NT2/D1 (cell line): ENCODE measurements around the gene ZNF197.
"Not testable (repeated sequence)": the region's sequence is repeated elsewhere in the genome, so short reads cannot be mapped to it uniquely, and the experiment has no call there.

ENCODE experiments used
- DNase-seq: peaks from one replicate; pipeline ENCODE4 v3.0.0-alpha.2; 2011; ENCODE audit warnings: low read depth, low spot score
- H3K27me3 ChIP-seq: 2 replicates; pipeline ENCODE4 v1.6.0; 2011; ENCODE audit warnings: mild to moderate bottlenecking; ENCODE audit not compliant: insufficient read length, insufficient read depth
- H3K36me3 ChIP-seq: 2 replicates; pipeline ENCODE4 v1.6.1; 2011; ENCODE audit warnings: mild to moderate bottlenecking, low read length, mixed read lengths; ENCODE audit not compliant: insufficient read depth, insufficient read length
- H3K4me1 ChIP-seq: 2 replicates; pipeline ENCODE4 v1.5.1; 2011; ENCODE audit not compliant: insufficient read depth, insufficient read length
- H3K4me3 ChIP-seq: 2 replicates; pipeline ENCODE4 v1.5.1; 2011; ENCODE audit warnings: low read depth; ENCODE audit not compliant: insufficient read length
- H3K9ac ChIP-seq: 2 replicates; pipeline ENCODE4 v1.6.0; 2011; ENCODE audit warnings: low read depth; ENCODE audit not compliant: insufficient read length
- H3K9me3 ChIP-seq: 2 replicates; pipeline ENCODE4 v1.5.1; 2011; ENCODE audit warnings: mild to moderate bottlenecking, low read length; ENCODE audit not compliant: insufficient read depth
- SUZ12 ChIP-seq: IDR thresholded peaks from 2 replicates; pipeline ENCODE4 v1.6.1; 2011; ENCODE audit not compliant: insufficient read length, insufficient read depth; ENCODE audit errors: extremely low read depth
- YY1 ChIP-seq: IDR thresholded peaks from 2 replicates; pipeline ENCODE4 v1.6.1; 2011; ENCODE audit not compliant: insufficient read length, insufficient read depth
- ZNF274 ChIP-seq: IDR thresholded peaks from 2 replicates; pipeline ENCODE4 v1.6.1; 2011; ENCODE audit warnings: mild to moderate bottlenecking, low read depth, low read length

The ZNF197 gene

GRCh38 chr3:44624749-44625480 lies at the start of gene ZNF197:
Gene ZNF197 (plus strand): TSS chr3:44625036. CDS start chr3:44629155, 4,119 bp downstream.
- no peaks in the 10 kb centered on the region for H3K9me3 ChIP-seq
- DNase-seq, result peak; percentile 86
- TF ChIP-seq SUZ12, result no peak
- TF ChIP-seq YY1, result peak; percentile 66
- TF ChIP-seq ZNF274, result no peak

GRCh38 chr3:44576613-44577012 lies 48.2 kb upstream of the ZNF197 start:
- H3K9ac ChIP-seq, result no peak overlapping the region

More at GRCh38 chr3:44624749-44625480, at the start of gene ZNF197:
- peaks cover 17% of the 10 kb centered on the region for H3K36me3 ChIP-seq
- no peaks in the 10 kb centered on the region for H3K27me3 ChIP-seq
- peak within 1 kb of the TSS; percentile 92 for H3K4me3 ChIP-seq
- H3K4me1 ChIP-seq, result no peaks in the 10 kb centered on the region
- H3K9ac ChIP-seq, result peak within 1 kb of the TSS; percentile 96

DNA sequence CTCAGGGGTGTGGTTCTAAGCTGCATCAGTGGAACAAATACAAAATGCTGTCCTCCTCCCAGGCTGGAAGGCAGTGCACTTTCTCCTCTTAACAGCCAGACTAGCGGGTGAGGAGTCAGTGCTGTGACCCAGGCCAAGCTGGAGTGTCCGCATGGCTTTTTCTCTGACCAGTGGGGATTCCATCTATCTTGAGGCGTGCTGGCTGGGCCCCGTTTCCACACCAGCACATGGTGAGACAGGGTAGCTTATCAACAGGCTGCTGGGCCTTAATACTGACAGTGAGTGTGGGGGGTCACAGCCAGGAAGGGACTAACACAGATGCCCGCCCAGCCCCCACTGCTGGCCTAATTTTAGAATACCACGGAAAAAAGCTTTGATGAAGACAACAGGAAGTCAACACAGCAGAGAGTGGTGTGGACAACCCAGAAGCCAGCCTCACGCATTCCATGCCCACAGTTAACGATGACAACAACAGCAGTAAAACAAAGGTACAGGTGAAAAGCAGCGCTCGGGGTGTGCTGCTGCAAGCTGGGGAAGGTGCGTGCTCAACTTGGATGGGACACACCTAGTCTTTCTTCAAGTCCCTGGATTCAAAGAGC lies 47.4 kb upstream of the ZNF197 start:
- H3K36me3 ChIP-seq, result peaks cover 13% of the 10 kb centered on the region
- H3K4me3 ChIP-seq, DNase-seq, H3K4me1 ChIP-seq, H3K27me3 ChIP-seq, H3K9me3 ChIP-seq, H3K9ac ChIP-seq: not testable (repeated sequence)

More at GRCh38 chr3:44576613-44577012, 48.2 kb upstream of the ZNF197 start:
- peaks cover 7% of the 10 kb centered on the region for H3K9me3 ChIP-seq
- H3K4me3 ChIP-seq, result no peak overlapping the region
- no peak for DNase-seq
- no peak for TF ChIP-seq SUZ12
- TF ChIP-seq YY1, result no peak
- TF ChIP-seq ZNF274, result no peak
- H3K36me3 ChIP-seq, result peaks cover 17% of the 10 kb centered on the region
- no peaks in the 10 kb centered on the region for H3K4me1 ChIP-seq
- no peaks in the 10 kb centered on the region for H3K27me3 ChIP-seq

- not testable (repeated sequence) for H3K4me3 ChIP-seq, DNase-seq, H3K9ac ChIP-seq, H3K27me3 ChIP-seq, H3K4me1 ChIP-seq, H3K9me3 ChIP-seq
- H3K36me3 ChIP-seq, result peaks cover 11% of the 10 kb centered on the region
These were observed 46.5 kb upstream of the ZNF197 start for GRCh38 chr3:44578316-44578715.

- H3K36me3 ChIP-seq, H3K4me3 ChIP-seq, DNase-seq, H3K4me1 ChIP-seq, H3K9me3 ChIP-seq, H3K9ac ChIP-seq, H3K27me3 ChIP-seq: not testable (repeated sequence)
These were observed 45.8 kb upstream of the ZNF197 start for GRCh38 chr3:44578924-44579515.

DNA sequence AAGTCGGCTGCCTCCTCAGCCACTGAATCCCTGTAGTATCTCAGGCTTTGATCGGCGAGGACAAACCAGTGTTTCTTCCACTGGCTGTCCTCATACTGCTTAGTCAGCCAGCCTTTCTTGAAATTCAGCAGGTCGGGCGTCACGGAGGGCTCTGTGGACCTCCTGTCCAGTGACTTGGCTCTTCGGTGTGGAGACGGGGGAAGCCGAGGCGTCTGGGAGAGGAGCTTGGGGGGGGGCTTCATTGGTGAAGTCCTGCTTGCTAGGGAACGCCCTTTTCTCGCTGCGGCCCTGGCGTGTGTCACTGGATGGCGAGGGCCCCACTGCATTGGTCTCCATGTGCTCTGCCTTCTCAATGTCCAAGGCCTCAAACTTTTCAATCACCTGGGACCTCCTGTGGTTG lies 45.1 kb upstream of the ZNF197 start:
- H3K36me3 ChIP-seq, H3K9ac ChIP-seq, DNase-seq, H3K9me3 ChIP-seq, H3K4me1 ChIP-seq, H3K27me3 ChIP-seq, H3K4me3 ChIP-seq: not testable (repeated sequence)

DNA sequence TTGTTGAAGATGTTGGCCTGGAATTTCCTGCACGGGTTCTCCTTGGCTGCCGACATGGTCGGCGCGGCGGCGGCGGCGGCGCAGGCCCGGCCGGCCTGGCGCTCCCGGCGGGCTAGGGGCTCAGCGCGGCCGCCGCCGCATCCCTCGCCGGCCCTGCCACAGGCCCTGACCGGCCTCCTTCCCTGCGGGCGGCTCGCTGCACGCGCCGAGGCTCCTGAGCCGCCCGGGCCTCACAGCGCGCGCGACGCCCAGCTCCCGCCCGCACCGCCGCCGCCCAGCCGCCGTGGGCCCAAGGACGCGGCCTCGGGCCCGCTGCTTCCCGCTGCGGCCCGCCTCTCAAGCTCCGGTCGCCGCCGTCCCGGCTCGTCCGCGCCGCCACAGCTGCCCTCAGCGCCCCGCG lies 43.9 kb upstream of the ZNF197 start:
- H3K9ac ChIP-seq, H3K4me3 ChIP-seq, H3K36me3 ChIP-seq, H3K27me3 ChIP-seq, H3K4me1 ChIP-seq, H3K9me3 ChIP-seq, DNase-seq: not testable (repeated sequence)
